H1 (cell line): ENCODE results near the gene GTF2H2. TPM values are rescaled to one million over a fixed set of nuclear protein-coding genes. Genes with fewer than 3 reads are reported as not detected.

Source experiments
- CTCF ChIA-PET: fragments of 300-600 bp; sonication (Branson Sonifier 250); formaldehyde crosslinking; loops from one replicate; lab custom pipeline; 2021; ENCODE audit not compliant: partially characterized antibody; lab: Charles Lee
- POLR2A ChIA-PET: fragments of 300-600 bp; sonication (Branson Sonifier 250); formaldehyde crosslinking; loops from one replicate; lab custom pipeline; 2021; ENCODE audit warnings: inconsistent platforms; ENCODE audit not compliant: partially characterized antibody; lab: Charles Lee
- DNase-seq, 2 experiments: peaks; one replicate each; pipeline versions ENCODE4 v3.0.0 to v3.0.0-alpha.2; 2010 to 2022; ENCODE audit warnings: low spot score in 2 of 2, low read depth in 1 of 2, mixed read lengths in 1 of 2
- FAIRE-seq: peaks from 2 replicates; lab custom pipeline; 2011; peaks lifted over from hg19 to GRCh38; lab: Jason Lieb, UNC
- H2AFZ ChIP-seq: 2 replicates; pipeline ENCODE4 v1.8.1; 2012; ENCODE audit warnings: low read length, inconsistent platforms
- H2AK5ac ChIP-seq: 2 replicates; pipeline ENCODE4 v1.6.1; 2013; ENCODE audit warnings: low read depth, low read length
- H2BK120ac ChIP-seq: replicated peaks from 2 replicates; pipeline ENCODE3; 2013; ENCODE audit warnings: low read depth, low read length, inconsistent platforms
- H2BK12ac ChIP-seq: 2 replicates; pipeline ENCODE4 v1.6.1; 2013; ENCODE audit warnings: low read depth, low read length
- H2BK15ac ChIP-seq: 2 replicates; pipeline ENCODE4 v1.6.1; 2013; ENCODE audit warnings: low read length
- H2BK20ac ChIP-seq: 2 replicates; pipeline ENCODE4 v1.6.1; 2013; ENCODE audit warnings: low read length
- H2BK5ac ChIP-seq: 2 replicates; pipeline ENCODE4 v1.6.1; 2013; ENCODE audit warnings: low read depth, low read length
- H3K14ac ChIP-seq: 2 replicates; pipeline ENCODE4 v1.6.1; 2013; ENCODE audit warnings: inconsistent platforms; ENCODE audit not compliant: insufficient read length
- H3K18ac ChIP-seq: 2 replicates; pipeline ENCODE4 v1.6.1; 2013; ENCODE audit warnings: low read length; ENCODE audit errors: extremely low read depth
- H3K23ac ChIP-seq: 2 replicates; pipeline ENCODE4 v1.6.1; 2013; ENCODE audit warnings: inconsistent platforms; ENCODE audit not compliant: insufficient read length
- H3K23me2 ChIP-seq: 2 replicates; pipeline ENCODE4 v1.6.1; 2013; ENCODE audit warnings: low read depth, low read length
- H3K27ac ChIP-seq: 2 replicates; pipeline ENCODE4 v1.6.1; 2011; ENCODE audit warnings: low read depth, low read length, inconsistent platforms
- H3K27me3 ChIP-seq, 4 experiments: replicated peaks in 1 of 4; 1 replicate in 1 of 4; 2 replicates in 3 of 4; pipeline versions ENCODE4 v1.6.1 to v1.8.1; 2011 to 2013; ENCODE audit warnings: low read length in 3 of 4, mild to moderate bottlenecking in 3 of 4, inconsistent platforms in 2 of 4, mixed read lengths in 2 of 4, moderate library complexity in 1 of 4; ENCODE audit not compliant: control insufficient read depth in 3 of 4, insufficient read depth in 3 of 4; ENCODE audit errors: extremely low read depth in 1 of 4
- H3K36me3 ChIP-seq, 4 experiments: 2 replicates each; pipeline versions ENCODE4 v1.6.1 to v1.8.1; 2011 to 2013; ENCODE audit warnings: mild to moderate bottlenecking in 4 of 4, low read length in 3 of 4, moderate library complexity in 2 of 4, control low read depth in 1 of 4, inconsistent platforms in 1 of 4; ENCODE audit not compliant: insufficient read depth in 4 of 4, control insufficient read depth in 2 of 4
- H3K4ac ChIP-seq: replicated peaks from 2 replicates; pipeline ENCODE3; 2013; ENCODE audit warnings: low read length, low read depth, mixed read lengths, inconsistent platforms; ENCODE audit not compliant: insufficient read length
- H3K4me1 ChIP-seq, 4 experiments: replicated peaks in 1 of 4; 1 replicate in 1 of 4; 2 replicates in 3 of 4; pipeline versions ENCODE4 v1.6.1 to v1.8.1; 2011 to 2013; ENCODE audit warnings: low read length in 3 of 4, inconsistent platforms in 2 of 4, mixed read lengths in 1 of 4; ENCODE audit not compliant: insufficient read depth in 4 of 4, control insufficient read depth in 3 of 4
- H3K4me2 ChIP-seq, 2 experiments: 2 replicates each; pipeline versions ENCODE4 v1.6.1 to v1.8.1; 2011 to 2013; ENCODE audit warnings: low read depth in 2 of 2, low read length in 2 of 2, control low read depth in 1 of 2, inconsistent platforms in 1 of 2, mild to moderate bottlenecking in 1 of 2; ENCODE audit not compliant: insufficient read depth in 1 of 2
- H3K4me3 ChIP-seq, 4 experiments: fragments of 200-600, 300-600 bp in 1 of 4; sonication (generic), shearing (Covaris generic), sonication (Bioruptor Twin) in 1 of 4; 2 replicates each; pipeline versions ENCODE4 v1.5.1 to v1.8.1; 2011 to 2016; ENCODE audit warnings: low read length in 4 of 4, low read depth in 3 of 4, control low read depth in 2 of 4, inconsistent platforms in 2 of 4, mild to moderate bottlenecking in 2 of 4, mixed read lengths in 1 of 4, moderate library complexity in 1 of 4; ENCODE audit not compliant: insufficient read depth in 2 of 4; ENCODE audit errors: extremely low read depth in 1 of 4
- H3K56ac ChIP-seq: replicated peaks from 2 replicates; pipeline ENCODE3; 2013; ENCODE audit warnings: low read depth, mild to moderate bottlenecking, mixed read lengths, low read length, inconsistent platforms; ENCODE audit not compliant: insufficient read length
- H3K79me1 ChIP-seq: 2 replicates; pipeline ENCODE4 v1.6.1; 2013; ENCODE audit warnings: low read depth, low read length, control low read depth
- H3K79me2 ChIP-seq, 2 experiments: 2 replicates each; pipeline versions ENCODE4 v1.6.1 to v1.8.1; 2012 to 2013; ENCODE audit warnings: low read length in 2 of 2, mild to moderate bottlenecking in 2 of 2, inconsistent platforms in 1 of 2; ENCODE audit not compliant: insufficient read depth in 2 of 2, control insufficient read depth in 1 of 2
- H3K9ac ChIP-seq, 4 experiments: replicated peaks in 1 of 4; 1 replicate in 1 of 4; 2 replicates in 3 of 4; pipeline versions ENCODE4 v1.6.1 to v1.8.1; 2011 to 2013; ENCODE audit warnings: low read depth in 3 of 4, low read length in 3 of 4, control low read depth in 2 of 4, mild to moderate bottlenecking in 2 of 4, moderate library complexity in 2 of 4, inconsistent platforms in 1 of 4; ENCODE audit errors: extremely low read depth in 1 of 4
- H3K9me3 ChIP-seq, 2 experiments: 2 replicates each; pipeline versions ENCODE4 v1.6.1 to v1.8.1; 2012 to 2013; ENCODE audit warnings: mild to moderate bottlenecking in 2 of 2, moderate library complexity in 2 of 2, control low read depth in 1 of 2, inconsistent platforms in 1 of 2, low read depth in 1 of 2, low read length in 1 of 2, mixed read lengths in 1 of 2; ENCODE audit not compliant: insufficient read depth in 2 of 2
- H4K20me1 ChIP-seq, 2 experiments: replicated peaks in 1 of 2; 2 replicates each; pipeline versions ENCODE3 to v1.8.1; 2011 to 2013; ENCODE audit warnings: inconsistent platforms in 2 of 2, low read length in 2 of 2, mild to moderate bottlenecking in 1 of 2; ENCODE audit not compliant: insufficient read depth in 2 of 2, control insufficient read depth in 1 of 2
- H4K5ac ChIP-seq: 2 replicates; pipeline ENCODE4 v1.6.1; 2013; ENCODE audit warnings: low read length, low read depth, mixed read lengths, inconsistent platforms; ENCODE audit not compliant: insufficient read length
- H4K8ac ChIP-seq: 2 replicates; pipeline ENCODE4 v1.8.0; 2013; ENCODE audit warnings: mild to moderate bottlenecking, moderate library complexity, low read length, inconsistent platforms; ENCODE audit not compliant: insufficient read depth; ENCODE audit errors: extremely low read depth
- H4K91ac ChIP-seq: replicated peaks from 2 replicates; pipeline ENCODE3; 2013; ENCODE audit warnings: low read length, mixed read lengths, inconsistent platforms; ENCODE audit not compliant: insufficient read length
- ASH2L ChIP-seq: fragments of 200-600, 300-600 bp; sonication (generic); IDR thresholded peaks from one replicate; pipeline ENCODE4 v1.7.1; 2017; ENCODE audit warnings: low read length
- BRCA1 ChIP-seq: IDR thresholded peaks from 2 replicates; pipeline ENCODE4 v1.6.1; 2012; ENCODE audit warnings: low read depth, low read length, improper control_type of control experiment
- CTCF ChIP-seq, 3 experiments: IDR thresholded peaks; 1 replicate in 2 of 3; 2 replicates in 1 of 3; pipeline versions ENCODE4 v1.5.1 to v1.6.1; 2011; ENCODE audit warnings: low read length in 3 of 3, mild to moderate bottlenecking in 3 of 3, inconsistent platforms in 2 of 3, low read depth in 1 of 3, moderate library complexity in 1 of 3; ENCODE audit not compliant: insufficient read depth in 1 of 3; ENCODE audit errors: control extremely low read depth in 1 of 3
- EP300 ChIP-seq, 2 experiments: IDR thresholded peaks; 1 replicate in 1 of 2; 2 replicates in 1 of 2; pipeline ENCODE4 v1.6.1; 2011 to 2012; ENCODE audit warnings: low read depth in 2 of 2, low read length in 2 of 2, mild to moderate bottlenecking in 2 of 2, borderline replicate concordance in 1 of 2, inconsistent platforms in 1 of 2, moderate library complexity in 1 of 2
- GABPA ChIP-seq: IDR thresholded peaks from 2 replicates; pipeline ENCODE4 v1.6.1; 2011; ENCODE audit warnings: mild to moderate bottlenecking, low read length, moderate library complexity, borderline replicate concordance; ENCODE audit not compliant: insufficient read depth
- NANOG ChIP-seq: IDR thresholded peaks from 2 replicates; pipeline ENCODE4 v1.6.1; 2011; ENCODE audit warnings: low read length, low read depth, mild to moderate bottlenecking, inconsistent platforms; ENCODE audit not compliant: insufficient read depth, poor library complexity, severe bottlenecking
- POLR2AphosphoS5 ChIP-seq: IDR thresholded peaks from 2 replicates; pipeline ENCODE4 v1.6.1; 2011; ENCODE audit warnings: low read depth, low read length
- SIN3A ChIP-seq, 2 experiments: IDR thresholded peaks in 1 of 2; conservative IDR thresholded peaks in 1 of 2; 2 replicates each; pipeline ENCODE4 v1.6.1; 2011 to 2012; ENCODE audit warnings: low read length in 2 of 2, improper control_type of control experiment in 1 of 2, low read depth in 1 of 2, mild to moderate bottlenecking in 1 of 2
- SP2 ChIP-seq: IDR thresholded peaks from 2 replicates; pipeline ENCODE4 v1.6.1; 2012; ENCODE audit warnings: mild to moderate bottlenecking, low read length, inconsistent platforms
- SP4 ChIP-seq: IDR thresholded peaks from 2 replicates; pipeline ENCODE4 v1.6.1; 2012; ENCODE audit warnings: low read length, inconsistent platforms
- TEAD4 ChIP-seq: IDR thresholded peaks from 2 replicates; pipeline ENCODE4 v1.6.1; 2012; ENCODE audit warnings: low read depth, low read length, inconsistent platforms, mixed read lengths
- YY1 ChIP-seq: IDR thresholded peaks from 2 replicates; pipeline ENCODE4 v1.6.1; 2011; ENCODE audit warnings: low read depth, mild to moderate bottlenecking, low read length
- WGBS, 2 experiments: shearing (Covaris generic) in 1 of 2; methylation state at CpG; one replicate each; pipeline versions ENCODE4 v1.1.6 to v1.1.7; 2013 to 2015; ENCODE audit warnings: low lambda C conversion rate in 2 of 2, mixed read lengths in 2 of 2, inconsistent platforms in 1 of 2, low coverage in 1 of 2, missing lambda C conversion rate in 1 of 2; ENCODE audit not compliant: insufficient replicate concordance in 2 of 2, insufficient coverage in 1 of 2, insufficient read length in 1 of 2; ENCODE audit errors: extremely low coverage in 1 of 2, missing lambda C conversion rate in 1 of 2; 5-methylcytosine and 5-hydroxymethylcytosine counted together
- polyA plus RNA-seq, 7 experiments: library from polyadenylated mRNA; depleted of rRNA in 3 of 7; stranded (reverse) in 5 of 7; unstranded in 2 of 7; fragments of >200 nt in 5 of 7; fragments of 200-250 nt in 2 of 7; gene quantifications; 1 replicate in 5 of 7; 2 replicates in 1 of 7; 4 replicates in 1 of 7; pipeline versions ENCODE4 v1.2.1 to v1.2.3, GENCODE V29; 2011 to 2013; ENCODE audit warnings: missing spikeins in 2 of 7, mixed read lengths in 2 of 7
- total RNA-seq: library from RNA; stranded (reverse); fragmentation: NEBNext Ultra II Directional; extraction: Animal tissue kit (Norgen Biotek cat#: 25700); gene quantifications from 2 replicates; pipeline ENCODE4 v1.2.1, GENCODE V29; 2021

GTF2H2 gene
- total and polyA plus RNA-seq, 2 of the 8 experiments (the other 6 are each of a cell fraction or from before 2014, with no cell fraction given) = 12.4 to 42.3 TPM

GRCh38 chr5:71014176-71014575, 53.3 kb downstream of the GTF2H2 start:
- H3K14ac ChIP-seq = no peak overlapping the region
- no peaks in the 10 kb centered on the region for H3K36me3 ChIP-seq
- no peak overlapping the region for H3K9ac ChIP-seq
- H3K23ac ChIP-seq = no peak overlapping the region
- no peak overlapping the region for H2AFZ ChIP-seq
- H2BK12ac ChIP-seq = no peak overlapping the region; the same call in 1 of the 2 replicates
- H3K4ac ChIP-seq = no peak overlapping the region
- H2BK5ac ChIP-seq = no peak overlapping the region
- no peak overlapping the region for H2BK20ac ChIP-seq
- H3K4me3 ChIP-seq = no peak overlapping the region
- H3K18ac ChIP-seq = no peak overlapping the region
- H4K5ac ChIP-seq = no peak overlapping the region
- H3K23me2 ChIP-seq = no peaks in the 10 kb centered on the region
- no peaks in the 10 kb centered on the region for H3K79me1 ChIP-seq
- no peak overlapping the region for H2BK120ac ChIP-seq
- no peaks in the 10 kb centered on the region for H4K20me1 ChIP-seq
- H3K27me3 ChIP-seq = no peaks in the 10 kb centered on the region
- no peaks in the 10 kb centered on the region for H3K9me3 ChIP-seq
- no peak overlapping the region for H2AK5ac ChIP-seq
- H3K27ac ChIP-seq = no peak overlapping the region
- 94% methylated on average over 7 of the region's 8 CpGs; no CpG with 5 or more reads in 1 of the 2 experiments for WGBS, 2 experiments
- H3K79me2 ChIP-seq = no peaks in the 10 kb centered on the region
- DNase-seq (no peak), FAIRE-seq (no peak)
- ChIA-PET POLR2A (no interaction called here), CTCF (interaction anchor here (0.7 kb wide), 1 partner anchor 472 kb away, joined by 4 read pairs; no protein-coding TSS in a partner anchor)
- H2BK15ac ChIP-seq = no peak overlapping the region
- H4K91ac ChIP-seq = no peak overlapping the region
- no peaks in the 10 kb centered on the region for H3K4me1 ChIP-seq
- H4K8ac ChIP-seq = no peak overlapping the region
- H3K4me2 ChIP-seq = no peak overlapping the region
- H3K56ac ChIP-seq = no peak overlapping the region
- TF ChIP-seq POLR2AphosphoS5 (no peak), CTCF (IDR thresholded peaks at IDR 0.05; ENCODE audit: control extremely low read depth in 1 of 3, insufficient read depth in 1 of 3, low read depth in 1 of 3, low read length in 3 of 3) (no peak), SP4 (no peak), ASH2L (no peak), SIN3A (conservative IDR thresholded peaks at IDR 0.05 in 1 of 2, IDR thresholded peaks at IDR 0.05 in 1 of 2; ENCODE audit: low read depth in 1 of 2, low read length in 2 of 2) (no peak), BRCA1 (no peak), GABPA (no peak), NANOG (no peak), TEAD4 (no peak), SP2 (no peak), YY1 (no peak), EP300 (IDR thresholded peaks at IDR 0.05; ENCODE audit: borderline replicate concordance in 1 of 2, low read depth in 2 of 2, low read length in 2 of 2) (no peak)
